ENCODE measurements around the gene PCED1B. TPM values are rescaled to one million over a fixed set of nuclear protein-coding genes. Genes with fewer than 3 reads are reported as not detected.

The PCED1B gene
- total RNA-seq, 1 donor from 2014 or later, result 0.55 TPM

GRCh38 chr12:47088021-47088944 lies 8.9 kb downstream of the PCED1B start:
- Histone ChIP-seq H3K4me1 (peaks cover 37% of the 10 kb centered on the region), H3K9me3 (replicated peaks) (no peaks in the 10 kb centered on the region), H3K27me3 (ENCODE audit: low read depth) (no peaks in the 10 kb centered on the region), H3K4me3 (no peak overlapping the region), H3K27ac (replicated peaks) (no peak overlapping the region), H3K36me3 (no peaks in the 10 kb centered on the region)
- TF ChIP-seq CTCF (IDR thresholded peaks at IDR 0.05; ENCODE audit: borderline replicate concordance), result no peak
- no peak for DNase-seq
- intact Hi-C loops (cut with micrococcal nuclease), result no loop called here

GRCh38 chr12:47091009-47091408 lies 11.6 kb downstream of the PCED1B start:
- no peak for TF ChIP-seq CTCF (IDR thresholded peaks at IDR 0.05; ENCODE audit: borderline replicate concordance)
- Histone ChIP-seq H3K4me3 (no peak overlapping the region), H3K27ac (replicated peaks) (no peak overlapping the region), H3K9me3 (replicated peaks) (no peaks in the 10 kb centered on the region), H3K36me3 (no peaks in the 10 kb centered on the region), H3K27me3 (ENCODE audit: low read depth) (no peaks in the 10 kb centered on the region), H3K4me1 (peaks cover 28% of the 10 kb centered on the region)
- intact Hi-C loops (cut with micrococcal nuclease), result no loop called here
- DNase-seq, result no peak

- Histone ChIP-seq H3K9me3 (replicated peaks) (no peaks in the 10 kb centered on the region), H3K27me3 (ENCODE audit: low read depth) (no peaks in the 10 kb centered on the region), H3K4me3 (no peak overlapping the region), H3K27ac (replicated peaks) (no peak overlapping the region), H3K36me3 (no peaks in the 10 kb centered on the region), H3K4me1 (peaks cover 7% of the 10 kb centered on the region)
- no peak for DNase-seq
- TF ChIP-seq CTCF (IDR thresholded peaks at IDR 0.05; ENCODE audit: borderline replicate concordance), result no peak
- intact Hi-C loops (cut with micrococcal nuclease), result no loop called here
Measured at GRCh38 chr12:47094804-47095203, 15.4 kb downstream of the PCED1B start.

GRCh38 chr12:47095446-47096236 lies 16.2 kb downstream of the PCED1B start:
- intact Hi-C loops (cut with micrococcal nuclease), result no loop called here
- Histone ChIP-seq H3K27ac (replicated peaks) (no peak overlapping the region), H3K9me3 (replicated peaks) (no peaks in the 10 kb centered on the region), H3K36me3 (no peaks in the 10 kb centered on the region), H3K27me3 (ENCODE audit: low read depth) (no peaks in the 10 kb centered on the region), H3K4me1 (peaks cover 7% of the 10 kb centered on the region), H3K4me3 (no peak overlapping the region)
- TF ChIP-seq CTCF (IDR thresholded peaks at IDR 0.05; ENCODE audit: borderline replicate concordance), result no peak
- DNase-seq, result no peak

- H3K36me3 ChIP-seq, result no peaks in the 10 kb centered on the region
- no peak for DNase-seq
- no peaks in the 10 kb centered on the region for H3K27me3 ChIP-seq (ENCODE audit: low read depth)
- intact Hi-C loops (cut with micrococcal nuclease), result no loop called here
- H3K27ac ChIP-seq (replicated peaks), result no peak overlapping the region
- TF ChIP-seq CTCF (IDR thresholded peaks at IDR 0.05; ENCODE audit: borderline replicate concordance), result no peak
- H3K4me1 ChIP-seq, result peaks cover 7% of the 10 kb centered on the region
- no peak overlapping the region for H3K4me3 ChIP-seq
- H3K9me3 ChIP-seq (replicated peaks), result no peaks in the 10 kb centered on the region
Measured at GRCh38 chr12:47097276-47097896, 18.0 kb downstream of the PCED1B start.

Measured in left ventricle myocardium inferior (tissue), 1 donor.